ENCODE data around the gene PACS2. TPM values are rescaled to one million over a fixed set of nuclear protein-coding genes. Genes with fewer than 3 reads are reported as not detected.

Gene PACS2
- total RNA-seq, 2 donors from 2014 or later: 55.0 to 59.7 TPM

GRCh38 chr14:105354541-105354940, 40.0 kb downstream of the PACS2 start:
- Histone ChIP-seq H3K4me3 (no peak overlapping the region), H3K9me3 (no peaks in the 10 kb centered on the region), H3K36me3 (peaks cover 8% of the 10 kb centered on the region), H3K4me1 (peaks cover 0 to 6% of the 10 kb centered on the region in 2 donors), H3K27ac (no peak overlapping the region), H3K27me3 (no peaks in the 10 kb centered on the region)
- no peak for TF ChIP-seq CTCF (IDR thresholded peaks at IDR 0.05)
- DNase-seq (ENCODE audit: low spot score): no peak

DNA sequence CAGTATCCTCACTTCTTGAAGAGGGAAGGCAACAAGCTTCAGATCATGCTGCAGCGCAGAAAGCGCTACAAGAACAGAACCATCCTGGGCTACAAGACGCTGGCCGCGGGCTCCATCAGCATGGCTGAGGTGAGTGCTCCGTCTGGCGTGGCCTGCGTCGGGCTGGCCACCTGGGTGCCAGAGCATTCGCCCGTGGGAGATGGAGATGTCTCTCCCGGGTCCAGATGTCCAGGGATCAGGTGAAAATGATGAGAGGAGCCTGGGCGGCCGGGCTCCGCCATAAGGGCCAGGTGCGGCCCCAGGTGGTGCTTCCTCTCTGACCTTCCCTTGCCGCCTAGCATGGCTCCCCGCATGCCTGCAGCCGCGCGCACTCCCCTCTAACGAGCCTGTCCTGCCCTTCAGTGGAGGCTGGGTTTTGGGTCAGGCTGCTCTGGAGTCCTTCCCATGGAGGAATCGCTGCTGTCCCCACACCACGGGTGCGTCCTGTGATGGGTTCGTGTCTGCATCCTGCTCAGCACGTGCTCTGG, 40.6 kb downstream of the PACS2 start:
- Histone ChIP-seq H3K36me3 (peaks cover 8% of the 10 kb centered on the region), H3K4me1 (peaks cover 0 to 6% of the 10 kb centered on the region in 2 donors), H3K27ac (no peak overlapping the region), H3K4me3 (no peak overlapping the region), H3K27me3 (no peaks in the 10 kb centered on the region), H3K9me3 (no peaks in the 10 kb centered on the region)
- no peak for DNase-seq (ENCODE audit: low spot score)
- no peak for TF ChIP-seq CTCF (IDR thresholded peaks at IDR 0.05)

- DNase-seq (ENCODE audit: low spot score): no peak
- peaks cover 12% of the 10 kb centered on the region for H3K36me3 ChIP-seq
- peaks cover 0 to 6% of the 10 kb centered on the region in 2 donors for H3K4me1 ChIP-seq
- no peaks in the 10 kb centered on the region for H3K9me3 ChIP-seq
- no peaks in the 10 kb centered on the region for H3K27me3 ChIP-seq
- H3K27ac ChIP-seq: no peak overlapping the region
- TF ChIP-seq CTCF (IDR thresholded peaks at IDR 0.05): no peak
- no peak overlapping the region for H3K4me3 ChIP-seq
These were observed 41.5 kb downstream of the PACS2 start for GRCh38 chr14:105355850-105356604.

DNA sequence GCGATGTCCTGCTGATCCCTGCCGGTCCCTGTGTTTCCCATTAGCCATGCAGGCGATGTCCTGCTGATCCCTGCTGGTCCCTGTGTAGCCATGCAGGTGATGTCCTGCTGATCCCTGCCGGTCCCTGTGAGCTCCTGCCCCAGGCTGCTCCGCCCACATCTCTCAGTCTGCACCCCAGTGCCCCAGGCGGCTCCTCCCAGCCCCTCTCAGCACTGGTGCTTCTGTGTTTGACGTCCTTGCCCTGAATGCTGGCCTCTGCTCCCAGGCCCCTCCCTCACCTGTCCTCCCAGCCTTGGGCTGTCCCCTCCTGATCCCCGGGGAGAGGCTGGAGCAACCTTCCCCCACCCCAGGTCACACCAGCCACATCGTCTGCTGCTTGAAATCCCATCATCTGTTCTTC, 42.4 kb downstream of the PACS2 start:
- H3K27ac ChIP-seq: no peak overlapping the region
- DNase-seq (ENCODE audit: low spot score): no peak
- H3K9me3 ChIP-seq: no peaks in the 10 kb centered on the region
- no peaks in the 10 kb centered on the region for H3K27me3 ChIP-seq
- peaks cover 13% of the 10 kb centered on the region for H3K36me3 ChIP-seq
- no peak overlapping the region for H3K4me3 ChIP-seq
- peaks cover 0 to 3% of the 10 kb centered on the region in 2 donors for H3K4me1 ChIP-seq
- TF ChIP-seq CTCF (IDR thresholded peaks at IDR 0.05): no peak

GRCh38 chr14:105357626-105358025, 43.1 kb downstream of the PACS2 start:
- no peak for DNase-seq (ENCODE audit: low spot score)
- TF ChIP-seq CTCF (IDR thresholded peaks at IDR 0.05): no peak
- no peaks in the 10 kb centered on the region for H3K9me3 ChIP-seq
- H3K4me3 ChIP-seq: no peak overlapping the region
- H3K4me1 ChIP-seq: no peaks in the 10 kb centered on the region
- no peak overlapping the region for H3K27ac ChIP-seq
- peaks cover 13% of the 10 kb centered on the region for H3K36me3 ChIP-seq
- H3K27me3 ChIP-seq: no peaks in the 10 kb centered on the region
